ENCODE data around the gene KCNS3. TPM values are rescaled to one million over a fixed set of nuclear protein-coding genes. Genes with fewer than 3 reads are reported as not detected.

The KCNS3 gene, protein sequence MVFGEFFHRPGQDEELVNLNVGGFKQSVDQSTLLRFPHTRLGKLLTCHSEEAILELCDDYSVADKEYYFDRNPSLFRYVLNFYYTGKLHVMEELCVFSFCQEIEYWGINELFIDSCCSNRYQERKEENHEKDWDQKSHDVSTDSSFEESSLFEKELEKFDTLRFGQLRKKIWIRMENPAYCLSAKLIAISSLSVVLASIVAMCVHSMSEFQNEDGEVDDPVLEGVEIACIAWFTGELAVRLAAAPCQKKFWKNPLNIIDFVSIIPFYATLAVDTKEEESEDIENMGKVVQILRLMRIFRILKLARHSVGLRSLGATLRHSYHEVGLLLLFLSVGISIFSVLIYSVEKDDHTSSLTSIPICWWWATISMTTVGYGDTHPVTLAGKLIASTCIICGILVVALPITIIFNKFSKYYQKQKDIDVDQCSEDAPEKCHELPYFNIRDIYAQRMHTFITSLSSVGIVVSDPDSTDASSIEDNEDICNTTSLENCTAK
- total RNA-seq, result not detected
- not detected for polyA plus RNA-seq
- total RNA-seq, result 0 to 0.09 (median 0) reads per million in 6 experiments

DNA sequence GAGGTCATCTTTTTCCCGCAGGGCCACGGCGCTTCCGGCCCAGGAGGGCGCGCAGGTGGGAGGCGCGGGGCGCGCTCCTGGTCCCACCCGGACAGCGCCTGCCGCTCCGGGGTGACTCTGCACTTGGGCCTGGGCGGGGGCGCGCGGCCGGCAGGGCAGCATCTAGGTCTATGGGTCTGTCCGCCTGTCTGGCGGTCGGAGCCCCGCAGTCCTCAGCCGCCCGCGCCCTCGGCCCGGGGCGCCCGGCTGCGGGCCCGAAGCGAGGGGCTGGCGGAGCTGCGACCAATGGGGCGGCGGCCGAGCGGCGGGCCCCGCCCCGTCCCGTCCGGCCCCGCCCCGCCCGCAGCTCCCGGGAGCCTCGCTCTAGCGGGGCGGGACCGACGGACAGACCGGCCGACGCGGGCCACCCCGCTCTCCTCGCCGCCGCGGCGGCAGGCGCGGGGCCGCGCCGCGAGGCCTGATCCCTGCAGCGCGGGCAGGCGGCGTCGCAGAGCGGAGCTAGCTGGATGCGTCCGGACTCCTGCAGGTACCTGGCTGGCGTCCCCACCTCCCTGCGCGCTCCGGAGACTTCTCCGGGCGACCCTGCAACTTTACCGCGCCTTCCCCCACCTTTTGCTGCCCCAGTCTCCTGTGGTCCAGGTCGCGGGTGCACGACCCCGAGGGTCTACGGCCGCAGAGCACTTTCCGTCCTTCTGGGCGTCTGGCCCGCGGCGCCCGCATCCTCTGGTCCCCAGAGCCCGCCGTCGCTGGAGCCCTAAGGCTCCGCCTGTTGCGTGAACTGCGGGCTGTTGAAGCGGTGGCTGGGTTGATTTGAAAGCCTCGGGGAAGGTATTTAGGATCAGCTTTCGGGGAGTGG is at the start of gene KCNS3:
KCNS3 (plus strand) TSS at position 387 of the 856 bp plus-strand sequence. CDS start 52,342 bp downstream, outside the sequence.
- H3K27ac Mint-ChIP-seq, result no peak within 1 kb of the TSS
- peaks cover 51 to 81% (median 62%) of the 10 kb centered on the region in 5 donors for H3K27me3 Mint-ChIP-seq
- ATAC-seq, result peak in 1 of 2 donors; percentile 58
- POLR2A ChIA-PET, result no interaction called here
- no peak for DNase-seq
- H3K4me3 Mint-ChIP-seq, result peak within 1 kb of the TSS; percentile 52 to 88 (median 76)
- peaks cover 3 to 27% (median 17%) of the 10 kb centered on the region in 4 donors for H3K4me1 Mint-ChIP-seq
- peaks cover 0 to 5% (median 0%) of the 10 kb centered on the region in 9 donors for H3K9me3 Mint-ChIP-seq
- H3K36me3 Mint-ChIP-seq, result no peaks in the 10 kb centered on the region

DNA sequence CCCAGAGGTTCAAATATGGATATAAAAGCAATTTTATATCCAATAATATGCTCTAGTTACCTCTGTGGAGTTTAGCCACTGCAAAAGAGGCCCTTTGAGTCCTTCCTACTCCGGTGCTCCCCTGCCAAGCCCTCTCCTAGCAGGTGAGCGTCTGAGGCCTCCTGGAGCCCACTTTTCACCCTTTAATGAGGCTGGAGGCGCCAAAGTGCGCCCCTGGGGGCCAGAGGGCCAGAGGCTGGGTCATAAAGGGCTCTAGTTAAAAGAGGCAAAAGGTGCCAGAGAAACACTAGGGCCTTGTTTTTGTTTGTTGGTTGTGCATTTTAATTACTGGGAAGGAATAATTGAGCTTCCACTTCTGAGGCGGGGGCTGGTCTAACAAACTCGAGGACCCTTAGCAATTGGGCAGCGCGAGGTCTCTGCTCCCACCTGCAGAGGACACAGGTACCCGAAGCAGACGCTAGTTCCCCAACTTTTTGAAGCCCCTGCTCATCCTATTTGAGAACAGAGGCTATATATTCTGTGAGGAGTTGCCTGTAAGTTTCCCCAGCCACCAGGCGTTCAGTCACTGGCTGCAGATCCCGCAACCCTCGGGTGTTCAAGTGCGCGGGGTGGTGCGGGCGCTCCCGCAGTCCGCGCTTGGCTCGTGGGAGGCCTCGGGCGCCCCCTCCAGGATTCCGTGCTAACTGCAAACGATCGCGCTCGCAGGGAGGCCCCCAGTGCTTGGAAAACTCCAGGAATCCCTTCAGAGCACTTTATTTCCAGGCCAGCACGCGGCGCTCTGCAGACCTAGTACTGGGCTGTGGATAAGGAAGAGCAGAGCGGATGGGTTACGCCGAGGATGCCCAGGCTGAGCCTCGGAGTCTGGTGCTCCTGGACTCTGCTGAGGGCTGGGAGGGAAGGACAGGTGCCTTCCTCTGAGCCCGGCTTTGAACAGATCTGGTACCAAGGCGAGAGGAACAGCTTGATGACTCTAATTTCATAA is 48.1 kb upstream of the KCNS3 start:
- peaks cover 2 to 14% (median 4%) of the 10 kb centered on the region in 4 donors for H3K4me1 Mint-ChIP-seq
- H3K4me3 Mint-ChIP-seq, result peak overlapping the region in 2 of 10 donors; percentile 12 to 24
- H3K9me3 Mint-ChIP-seq, result no peaks in the 10 kb centered on the region
- peaks cover 20 to 55% (median 34%) of the 10 kb centered on the region in 5 donors for H3K27me3 Mint-ChIP-seq
- no peak for ATAC-seq
- peak in 3 of 10 donors; percentile 2 to 11 (median 3) for DNase-seq
- H3K27ac Mint-ChIP-seq, result no peak overlapping the region
- POLR2A ChIA-PET, result no interaction called here
- H3K36me3 Mint-ChIP-seq, result no peaks in the 10 kb centered on the region

DNA sequence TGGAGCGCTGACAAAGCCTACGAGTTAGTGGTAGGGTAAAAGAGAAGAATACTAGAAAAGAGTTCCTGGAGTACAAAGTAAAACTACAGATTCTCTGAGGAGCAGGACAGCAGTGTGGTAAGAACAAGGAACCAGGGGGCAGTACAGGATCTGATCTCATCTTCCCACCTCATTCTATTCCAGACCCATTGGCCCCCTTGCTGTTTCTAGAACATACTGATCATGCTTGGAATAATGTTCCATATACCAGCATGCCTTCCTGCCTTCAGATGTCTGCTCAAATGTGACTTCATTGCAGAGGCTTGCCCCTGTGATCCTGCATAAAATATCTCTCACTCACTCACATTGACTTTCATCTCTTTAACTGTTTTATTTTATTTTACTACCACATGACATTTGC is 43.0 kb upstream of the KCNS3 start:
- no peak for ATAC-seq
- POLR2A ChIA-PET, result no interaction called here

DNA sequence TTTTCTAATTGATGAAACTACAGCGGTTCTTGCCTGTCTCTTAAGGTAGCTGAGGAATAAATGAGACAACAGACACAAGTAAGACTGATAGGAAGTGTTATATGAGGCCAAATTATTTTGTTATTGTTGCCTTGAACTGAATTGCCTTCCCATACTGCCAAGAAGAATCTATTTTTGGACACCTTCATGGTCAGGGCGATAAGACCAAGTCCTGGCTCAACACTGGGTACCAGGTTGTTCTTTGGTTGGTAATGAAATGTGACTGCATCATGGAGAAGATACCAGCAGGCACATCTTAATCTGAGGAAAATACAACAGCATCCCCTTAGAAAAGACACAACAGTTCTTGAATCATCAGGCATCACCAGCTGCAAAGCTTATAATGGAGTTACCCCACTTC is 38.5 kb upstream of the KCNS3 start:
- DNase-seq (no peak), ATAC-seq (no peak)
- Mint-ChIP-seq H3K27ac (no peak overlapping the region), H3K4me1 (no peaks in the 10 kb centered on the region), H3K4me3 (no peak overlapping the region), H3K36me3 (no peaks in the 10 kb centered on the region), H3K9me3 (peaks cover 0 to 12% (median 0%) of the 10 kb centered on the region in 9 donors), H3K27me3 (peaks cover 0 to 15% (median 3%) of the 10 kb centered on the region in 5 donors)
- POLR2A ChIA-PET, result no interaction called here

More for the DNA sequence above, 43.0 kb upstream of the KCNS3 start:
- Mint-ChIP-seq H3K36me3 (no peaks in the 10 kb centered on the region), H3K4me1 (peaks cover 0 to 4% (median 3%) of the 10 kb centered on the region in 4 donors), H3K27ac (no peak overlapping the region), H3K9me3 (no peaks in the 10 kb centered on the region), H3K27me3 (peaks cover 9 to 17% (median 13%) of the 10 kb centered on the region in 5 donors), H3K4me3 (no peak overlapping the region)
- no peak for DNase-seq

DNA sequence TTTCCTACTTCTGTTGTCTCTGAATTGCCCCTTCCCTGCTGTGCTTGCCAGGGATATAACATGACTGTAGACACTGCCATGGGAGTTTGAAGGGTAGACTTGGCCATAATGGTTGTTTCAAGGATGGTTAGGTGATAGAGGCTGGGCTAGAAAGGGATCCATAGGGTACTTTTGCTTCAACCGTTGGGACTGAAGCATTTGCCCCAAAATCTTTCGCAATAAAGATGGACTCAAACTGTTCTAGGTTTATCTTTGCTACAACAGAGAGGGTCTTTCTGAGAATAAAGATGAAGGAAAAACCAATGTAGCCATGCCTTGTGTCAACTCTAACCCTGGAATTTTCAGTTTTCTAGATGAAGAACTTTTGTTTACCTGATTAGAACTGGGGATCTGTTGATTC is 35.0 kb upstream of the KCNS3 start:
- no peak for ATAC-seq
- Mint-ChIP-seq H3K27me3 (peaks cover 0 to 15% (median 1%) of the 10 kb centered on the region in 5 donors), H3K9me3 (peaks cover 0 to 12% (median 0%) of the 10 kb centered on the region in 9 donors), H3K27ac (no peak overlapping the region), H3K4me3 (no peak overlapping the region), H3K36me3 (no peaks in the 10 kb centered on the region), H3K4me1 (no peaks in the 10 kb centered on the region)
- POLR2A ChIA-PET, result no interaction called here
- no peak for DNase-seq

DNA sequence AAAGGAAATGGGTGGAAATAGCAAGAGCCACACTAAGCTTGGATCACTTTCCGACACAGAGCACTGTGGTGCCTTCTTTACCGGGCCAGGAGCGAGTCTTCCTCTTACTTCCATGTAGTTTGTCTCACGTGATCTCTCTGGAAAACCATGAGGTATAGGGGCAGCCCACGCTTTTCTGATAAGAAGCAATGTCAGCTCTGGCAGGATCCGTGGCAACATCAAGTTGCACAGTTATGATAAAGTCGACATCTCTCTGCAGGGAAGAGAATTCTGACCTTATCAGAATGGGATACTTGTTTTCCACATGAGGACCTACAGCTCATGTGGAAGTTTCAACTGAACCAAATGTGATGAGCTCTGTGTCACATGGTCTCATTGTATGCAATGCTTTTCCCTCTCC is 32.7 kb upstream of the KCNS3 start:
- no peaks in the 10 kb centered on the region for H3K36me3 Mint-ChIP-seq
- POLR2A ChIA-PET, result no interaction called here

DNA sequence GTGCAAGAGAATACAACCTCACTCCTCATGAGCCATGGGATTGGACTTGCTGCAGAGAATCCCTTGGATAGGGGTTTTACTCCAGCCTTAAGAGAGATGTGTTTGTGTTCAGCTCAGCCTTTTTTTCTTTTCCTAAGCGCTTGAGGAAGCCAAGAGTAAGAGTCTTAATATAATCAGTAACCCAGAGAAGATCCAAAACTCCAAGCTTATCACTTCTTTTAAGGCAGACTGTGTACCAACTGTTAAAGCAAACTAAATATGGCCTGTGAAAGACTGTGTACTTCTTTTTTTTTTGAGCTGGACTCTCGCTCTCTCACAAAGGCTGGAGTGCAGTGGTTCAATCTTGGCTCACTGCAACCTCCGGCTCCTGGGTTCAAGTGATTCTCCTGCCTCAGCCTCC is 31.8 kb upstream of the KCNS3 start:
- POLR2A ChIA-PET, result no interaction called here
- Mint-ChIP-seq H3K36me3 (no peaks in the 10 kb centered on the region), H3K4me1 (no peaks in the 10 kb centered on the region), H3K9me3 (peaks cover 0 to 12% (median 0%) of the 10 kb centered on the region in 9 donors), H3K27ac (no peak overlapping the region), H3K27me3 (peaks cover 1 to 15% (median 2%) of the 10 kb centered on the region in 5 donors), H3K4me3 (no peak overlapping the region)
- no peak for ATAC-seq
- no peak for DNase-seq

More for the DNA sequence above, 32.7 kb upstream of the KCNS3 start:
- H3K4me3 Mint-ChIP-seq, result no peak overlapping the region
- H3K27me3 Mint-ChIP-seq, result peaks cover 1 to 15% (median 2%) of the 10 kb centered on the region in 5 donors
- peaks cover 0 to 12% (median 0%) of the 10 kb centered on the region in 9 donors for H3K9me3 Mint-ChIP-seq
- no peak for ATAC-seq
- H3K4me1 Mint-ChIP-seq, result no peaks in the 10 kb centered on the region
- no peak overlapping the region for H3K27ac Mint-ChIP-seq
- DNase-seq, result no peak

DNA sequence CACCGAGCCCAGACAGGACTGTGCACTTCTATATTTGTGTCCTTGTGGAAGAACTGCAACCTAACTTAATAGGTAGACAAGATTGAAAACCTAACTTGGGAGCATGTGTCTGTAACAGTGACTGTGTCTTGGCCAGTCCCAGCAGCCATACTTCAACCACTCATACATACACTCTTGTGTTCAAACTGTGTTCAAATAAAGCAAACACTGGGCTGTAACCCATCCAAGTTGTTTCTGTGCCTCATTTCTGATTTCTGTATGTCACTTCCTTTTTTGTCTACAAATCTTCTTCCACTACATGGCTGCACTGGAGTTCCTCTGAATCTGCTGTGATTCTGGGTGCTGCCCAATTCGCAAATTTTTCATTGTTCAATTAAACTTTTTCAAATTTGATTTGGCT is 31.2 kb upstream of the KCNS3 start:
- POLR2A ChIA-PET, result no interaction called here
- no peaks in the 10 kb centered on the region for H3K36me3 Mint-ChIP-seq
- no peaks in the 10 kb centered on the region for H3K4me1 Mint-ChIP-seq
- no peak for DNase-seq
- ATAC-seq, result no peak
- H3K4me3 Mint-ChIP-seq, result no peak overlapping the region
- H3K27me3 Mint-ChIP-seq, result peaks cover 1 to 13% (median 2%) of the 10 kb centered on the region in 5 donors
- no peak overlapping the region for H3K27ac Mint-ChIP-seq
- peaks cover 0 to 12% (median 0%) of the 10 kb centered on the region in 9 donors for H3K9me3 Mint-ChIP-seq

DNA sequence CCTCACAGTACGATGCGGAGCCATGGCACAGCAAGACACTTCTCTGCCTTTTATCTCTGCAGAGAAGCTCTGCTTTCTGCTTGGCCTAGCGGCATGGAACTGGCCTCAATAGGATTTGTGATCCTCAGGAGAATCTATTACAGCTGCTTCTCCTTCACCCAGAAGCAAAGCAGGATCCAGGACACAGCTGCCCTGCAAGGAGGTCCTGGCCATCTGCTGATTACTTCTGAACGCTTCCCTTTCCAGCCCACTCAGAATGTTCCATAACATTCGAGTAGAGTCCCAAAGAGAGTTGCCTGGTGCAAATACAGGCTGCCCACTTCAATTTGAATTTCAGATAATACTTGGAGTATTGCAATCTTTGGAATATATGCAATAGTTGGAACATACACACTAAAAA is 29.2 kb upstream of the KCNS3 start:
- Mint-ChIP-seq H3K9me3 (no peaks in the 10 kb centered on the region), H3K4me1 (no peaks in the 10 kb centered on the region)

DNA sequence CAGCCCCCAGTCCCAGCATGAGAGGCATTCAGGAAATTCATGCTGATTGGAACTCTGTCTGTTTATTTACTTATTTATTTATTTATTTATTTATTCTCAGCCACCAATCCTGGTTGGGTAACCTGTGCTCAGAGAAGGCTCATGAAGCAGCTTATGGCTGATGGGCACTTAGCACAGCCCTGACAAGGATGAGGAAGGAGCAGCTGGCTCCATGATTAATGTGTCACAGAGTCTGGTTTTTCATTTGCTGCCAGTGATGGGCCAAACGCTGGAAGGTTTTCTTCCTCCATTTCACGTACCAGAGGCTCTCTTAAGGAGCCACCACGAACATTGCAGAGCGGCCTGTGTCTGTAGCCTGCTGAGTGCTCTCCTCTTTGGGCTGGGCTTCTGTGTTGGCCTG is 28.3 kb upstream of the KCNS3 start:
- Mint-ChIP-seq H3K36me3 (no peaks in the 10 kb centered on the region), H3K4me3 (no peak overlapping the region), H3K27me3 (peaks cover 4 to 22% (median 9%) of the 10 kb centered on the region in 5 donors), H3K27ac (no peak overlapping the region), H3K4me1 (no peaks in the 10 kb centered on the region), H3K9me3 (no peaks in the 10 kb centered on the region)
- ATAC-seq, result no peak
- POLR2A ChIA-PET, result no interaction called here
- no peak for DNase-seq

More for the DNA sequence above, 29.2 kb upstream of the KCNS3 start:
- ATAC-seq (no peak), DNase-seq (no peak)
- Mint-ChIP-seq H3K4me3 (no peak overlapping the region), H3K27me3 (peaks cover 4 to 13% (median 5%) of the 10 kb centered on the region in 5 donors), H3K36me3 (no peaks in the 10 kb centered on the region), H3K27ac (no peak overlapping the region)
- POLR2A ChIA-PET, result no interaction called here

DNA sequence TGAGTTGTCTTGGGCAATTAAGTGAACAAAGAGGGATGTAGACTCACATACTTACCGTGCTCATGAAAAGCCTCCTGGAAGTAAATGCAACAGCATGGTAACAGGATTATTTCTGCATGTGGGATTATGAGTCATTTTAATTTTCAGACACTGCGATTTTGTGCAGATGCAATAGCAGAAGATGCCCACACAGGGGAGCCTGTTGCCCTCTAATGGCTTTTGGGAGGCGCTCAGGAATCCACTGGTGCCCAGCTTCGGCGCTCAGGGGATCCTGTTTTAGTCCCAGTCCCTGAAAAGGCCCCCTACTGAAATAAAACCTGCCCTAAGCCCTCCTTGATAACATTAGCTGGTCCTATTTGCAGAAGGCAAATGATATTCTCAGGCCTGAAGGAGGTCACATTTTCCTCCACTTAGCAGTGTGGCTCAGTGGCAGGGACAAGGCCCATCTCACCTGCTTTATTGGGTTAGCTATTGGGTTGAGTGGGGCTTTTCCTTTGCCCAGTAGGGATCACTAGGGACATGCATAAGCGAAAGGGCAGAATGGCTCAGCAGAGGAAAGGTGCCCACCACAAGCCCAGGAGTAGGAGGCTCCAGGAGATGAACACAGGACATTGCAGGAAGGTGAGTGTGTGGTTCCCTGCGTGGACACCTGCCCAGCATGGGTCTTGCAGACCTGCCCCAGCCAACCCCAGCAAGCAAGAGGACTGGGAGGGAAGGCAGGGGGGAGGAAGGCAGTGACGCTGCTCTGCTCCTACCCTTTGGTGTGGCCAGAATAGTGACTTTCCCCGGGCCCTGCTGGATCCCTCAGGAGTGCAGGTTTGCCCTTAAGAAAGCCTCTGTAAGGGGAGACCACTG is 26.5 kb upstream of the KCNS3 start:
- POLR2A ChIA-PET, result no interaction called here

More for the DNA sequence above, 26.5 kb upstream of the KCNS3 start:
- no peak overlapping the region for H3K27ac Mint-ChIP-seq
- H3K9me3 Mint-ChIP-seq, result no peaks in the 10 kb centered on the region
- no peaks in the 10 kb centered on the region for H3K4me1 Mint-ChIP-seq
- no peak overlapping the region for H3K4me3 Mint-ChIP-seq
- DNase-seq, result peak in 1 of 10 donors; percentile 7
- H3K36me3 Mint-ChIP-seq, result no peaks in the 10 kb centered on the region
- ATAC-seq, result no peak
- H3K27me3 Mint-ChIP-seq, result peaks cover 8 to 34% (median 12%) of the 10 kb centered on the region in 5 donors
